Right atrium auricular region (tissue), 2 donors: ENCODE results near the gene SLC35G6. TPM values are rescaled to one million over a fixed set of nuclear protein-coding genes. Genes with fewer than 3 reads are reported as not detected.
A peak's percentile ranks its signal among the peaks of the same experiment; 100 is the strongest.

Experiments used
- DNase-seq: peaks from one replicate; pipeline ENCODE4 v3.0.0-alpha.2; 2019; ENCODE audit warnings: low spot score
- H3K27ac ChIP-seq, 2 donors: fragments of 200-600 bp; sonication (generic); 1 replicate in 1 of 2; 2 replicates in 1 of 2; pipeline ENCODE4 v1.5.1; 2016 to 2019
- H3K27me3 ChIP-seq, 2 donors: fragments of 200-600 bp; sonication (generic); one replicate each; pipeline versions ENCODE4 v1.5.1 to v1.6.0; 2017 to 2019
- H3K36me3 ChIP-seq: fragments of 200-600 bp; sonication (generic); one replicate; pipeline ENCODE4 v1.5.1; 2016
- H3K4me1 ChIP-seq, 2 donors: fragments of 200-600 bp; sonication (generic); one replicate each; pipeline versions ENCODE4 v1.5.1 to v1.6.0; 2017 to 2019
- H3K4me3 ChIP-seq, 2 donors: fragments of 200-600 bp; sonication (generic); 1 replicate in 1 of 2; 2 replicates in 1 of 2; pipeline ENCODE4 v1.5.1; 2017 to 2019; ENCODE audit warnings: mild to moderate bottlenecking in 1 of 2, moderate library complexity in 1 of 2
- H3K9me3 ChIP-seq, 2 donors: fragments of 200-600 bp; sonication (generic); one replicate each; pipeline ENCODE4 v1.5.1; 2019
- total RNA-seq, 2 donors: library from RNA; depleted of rRNA; stranded (reverse); fragments of >200 nt; gene quantifications; one replicate each; pipeline ENCODE4 v1.1.0, GENCODE V29; 2016
- TF ChIP-seq, protein P1 (sequence below), 2 donors: fragments of 200-600 bp; sonication (generic); IDR thresholded peaks; one replicate each; pipeline ENCODE4 v1.5.1; 2019; ENCODE audit warnings: antibody characterized with exemption in 2 of 2

Gene SLC35G6
- total RNA-seq, 2 donors from 2014 or later, result not detected

DNA sequence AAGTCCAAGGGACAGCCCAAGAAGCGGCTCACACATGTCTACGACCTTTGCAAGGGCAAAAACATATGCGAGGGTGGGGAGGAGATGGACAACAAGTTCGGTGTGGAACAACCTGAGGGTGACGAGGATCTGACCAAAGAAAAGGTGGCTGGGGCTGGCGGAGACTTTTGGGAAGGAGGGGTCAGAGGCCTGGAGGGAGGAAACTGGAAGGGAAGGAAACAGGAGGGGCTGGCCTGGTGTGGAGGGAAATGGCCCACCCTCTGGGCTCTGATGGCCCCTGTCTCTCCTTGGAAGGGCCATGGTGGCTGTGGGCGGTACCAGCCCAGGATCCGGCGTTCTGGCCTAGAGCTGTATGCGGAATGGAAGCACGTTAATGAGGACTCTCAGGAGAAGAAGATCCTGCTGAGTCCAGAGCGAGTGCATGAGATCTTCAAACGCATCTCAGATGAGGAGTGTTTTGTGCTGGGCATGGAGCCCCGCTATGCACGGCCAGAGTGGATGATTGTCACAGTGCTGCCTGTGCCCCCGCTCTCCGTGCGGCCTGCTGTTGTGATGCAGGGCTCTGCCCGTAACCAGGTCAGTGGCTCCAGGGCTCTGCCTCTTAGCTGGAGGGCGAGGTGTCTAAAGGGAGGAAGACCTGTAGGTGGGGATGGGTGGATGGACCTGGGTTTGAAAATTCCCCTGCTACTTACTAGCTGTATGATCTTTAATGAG lies 15.4 kb downstream of the SLC35G6 start:
- no peak overlapping the region for H3K4me3 ChIP-seq
- H3K27me3 ChIP-seq, result no peaks in the 10 kb centered on the region
- H3K36me3 ChIP-seq, result peaks cover 62% of the 10 kb centered on the region
- H3K4me1 ChIP-seq, result peaks cover 0 to 27% of the 10 kb centered on the region in 2 donors
- TF ChIP-seq, protein P1, sequence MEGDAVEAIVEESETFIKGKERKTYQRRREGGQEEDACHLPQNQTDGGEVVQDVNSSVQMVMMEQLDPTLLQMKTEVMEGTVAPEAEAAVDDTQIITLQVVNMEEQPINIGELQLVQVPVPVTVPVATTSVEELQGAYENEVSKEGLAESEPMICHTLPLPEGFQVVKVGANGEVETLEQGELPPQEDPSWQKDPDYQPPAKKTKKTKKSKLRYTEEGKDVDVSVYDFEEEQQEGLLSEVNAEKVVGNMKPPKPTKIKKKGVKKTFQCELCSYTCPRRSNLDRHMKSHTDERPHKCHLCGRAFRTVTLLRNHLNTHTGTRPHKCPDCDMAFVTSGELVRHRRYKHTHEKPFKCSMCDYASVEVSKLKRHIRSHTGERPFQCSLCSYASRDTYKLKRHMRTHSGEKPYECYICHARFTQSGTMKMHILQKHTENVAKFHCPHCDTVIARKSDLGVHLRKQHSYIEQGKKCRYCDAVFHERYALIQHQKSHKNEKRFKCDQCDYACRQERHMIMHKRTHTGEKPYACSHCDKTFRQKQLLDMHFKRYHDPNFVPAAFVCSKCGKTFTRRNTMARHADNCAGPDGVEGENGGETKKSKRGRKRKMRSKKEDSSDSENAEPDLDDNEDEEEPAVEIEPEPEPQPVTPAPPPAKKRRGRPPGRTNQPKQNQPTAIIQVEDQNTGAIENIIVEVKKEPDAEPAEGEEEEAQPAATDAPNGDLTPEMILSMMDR (IDR thresholded peaks at IDR 0.05), result no peak
- H3K9me3 ChIP-seq, result no peaks in the 10 kb centered on the region
- H3K27ac ChIP-seq, result peak overlapping the region; percentile 29 to 50
- DNase-seq, result no peak

DNA sequence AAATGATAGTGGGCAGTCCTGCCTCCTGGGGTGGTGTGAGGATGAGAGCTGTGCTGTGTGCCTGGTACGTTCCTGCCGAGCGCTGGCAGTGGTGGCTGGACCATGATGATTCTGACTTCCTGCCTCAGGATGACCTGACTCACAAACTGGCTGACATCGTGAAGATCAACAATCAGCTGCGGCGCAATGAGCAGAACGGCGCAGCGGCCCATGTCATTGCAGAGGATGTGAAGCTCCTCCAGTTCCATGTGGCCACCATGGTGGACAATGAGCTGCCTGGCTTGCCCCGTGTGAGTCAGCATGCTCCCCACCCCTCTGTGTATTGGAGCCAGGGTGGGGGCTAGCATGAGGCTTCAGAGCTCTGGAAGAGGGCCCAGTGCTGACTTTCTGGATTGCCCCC lies 16.0 kb downstream of the SLC35G6 start:
- H3K4me1 ChIP-seq, result peaks cover 0 to 27% of the 10 kb centered on the region in 2 donors
- TF ChIP-seq, protein P1 (IDR thresholded peaks at IDR 0.05), result no peak
- H3K27me3 ChIP-seq, result no peaks in the 10 kb centered on the region
- H3K36me3 ChIP-seq, result peaks cover 68% of the 10 kb centered on the region
- H3K4me3 ChIP-seq, result no peak overlapping the region
- no peaks in the 10 kb centered on the region for H3K9me3 ChIP-seq
- DNase-seq, result no peak
- H3K27ac ChIP-seq, result peak overlapping the region in 1 of 2 donors; percentile 50

DNA sequence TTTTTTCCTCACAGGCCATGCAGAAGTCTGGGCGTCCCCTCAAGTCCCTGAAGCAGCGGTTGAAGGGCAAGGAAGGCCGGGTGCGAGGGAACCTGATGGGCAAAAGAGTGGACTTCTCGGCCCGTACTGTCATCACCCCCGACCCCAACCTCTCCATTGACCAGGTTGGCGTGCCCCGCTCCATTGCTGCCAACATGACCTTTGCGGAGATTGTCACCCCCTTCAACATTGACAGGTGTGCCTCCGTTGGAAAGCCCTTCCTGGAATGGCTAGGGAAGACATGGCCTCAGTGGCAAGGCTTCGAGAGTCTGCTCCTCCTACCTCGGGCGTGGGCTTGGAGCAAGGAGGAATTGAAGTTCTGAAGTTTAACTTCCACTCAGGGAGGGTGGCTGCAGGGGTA lies 16.4 kb downstream of the SLC35G6 start:
- no peak for DNase-seq
- no peak overlapping the region for H3K4me3 ChIP-seq
- H3K27ac ChIP-seq, result no peak overlapping the region
- no peaks in the 10 kb centered on the region for H3K9me3 ChIP-seq
- H3K4me1 ChIP-seq, result peaks cover 0 to 25% of the 10 kb centered on the region in 2 donors
- H3K27me3 ChIP-seq, result no peaks in the 10 kb centered on the region
- H3K36me3 ChIP-seq, result peaks cover 72% of the 10 kb centered on the region
- TF ChIP-seq, protein P1 (IDR thresholded peaks at IDR 0.05), result no peak

DNA sequence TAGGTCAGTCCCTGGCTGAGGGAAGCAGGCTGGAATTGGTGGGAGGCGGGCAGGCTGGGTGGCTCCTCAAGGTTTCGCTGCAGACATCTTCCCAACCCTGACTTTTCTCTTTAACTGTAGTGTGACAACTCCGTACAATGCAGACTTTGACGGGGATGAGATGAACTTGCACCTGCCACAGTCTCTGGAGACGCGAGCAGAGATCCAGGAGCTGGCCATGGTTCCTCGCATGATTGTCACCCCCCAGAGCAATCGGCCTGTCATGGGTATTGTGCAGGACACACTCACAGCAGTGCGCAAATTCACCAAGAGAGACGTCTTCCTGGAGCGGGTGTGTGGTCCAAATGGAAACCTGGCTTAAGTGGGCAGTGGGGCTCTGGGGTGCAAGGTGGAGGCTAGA lies 17.9 kb downstream of the SLC35G6 start:
- peaks cover 87% of the 10 kb centered on the region for H3K36me3 ChIP-seq
- H3K4me3 ChIP-seq, result no peak overlapping the region

DNA sequence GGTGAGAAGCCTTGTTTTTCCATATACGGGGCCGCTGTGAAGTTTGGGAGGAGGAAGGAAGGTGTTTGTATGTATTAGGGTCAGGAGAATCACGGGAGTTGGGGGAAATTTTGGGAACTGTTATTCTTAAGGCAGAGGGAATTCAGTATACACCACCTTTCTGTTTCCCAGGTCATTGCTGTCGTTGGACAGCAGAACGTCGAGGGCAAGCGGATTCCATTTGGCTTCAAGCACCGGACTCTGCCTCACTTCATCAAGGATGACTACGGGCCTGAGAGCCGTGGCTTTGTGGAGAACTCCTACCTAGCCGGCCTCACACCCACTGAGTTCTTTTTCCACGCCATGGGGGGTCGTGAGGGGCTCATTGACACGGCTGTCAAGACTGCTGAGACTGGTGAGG lies 20.5 kb downstream of the SLC35G6 start:
- no peaks in the 10 kb centered on the region for H3K27me3 ChIP-seq
- peaks cover 99% of the 10 kb centered on the region for H3K36me3 ChIP-seq
- no peak overlapping the region for H3K27ac ChIP-seq
- TF ChIP-seq, protein P1 (IDR thresholded peaks at IDR 0.05), result no peak
- peaks cover 0 to 2% of the 10 kb centered on the region in 2 donors for H3K4me1 ChIP-seq
- H3K4me3 ChIP-seq, result no peak overlapping the region
- H3K9me3 ChIP-seq, result no peaks in the 10 kb centered on the region
- no peak for DNase-seq

More for the DNA sequence above, 17.9 kb downstream of the SLC35G6 start:
- Histone ChIP-seq H3K9me3 (no peaks in the 10 kb centered on the region), H3K4me1 (peaks cover 0 to 13% of the 10 kb centered on the region in 2 donors), H3K27me3 (no peaks in the 10 kb centered on the region), H3K27ac (no peak overlapping the region)
- DNase-seq, result no peak
- TF ChIP-seq, protein P1 (IDR thresholded peaks at IDR 0.05), result no peak
